UCSD-AML1 (cell line): ENCODE results near the gene CTIF.

Source experiments
- DNase-seq: peaks from one replicate; lab custom pipeline; 2025; ENCODE audit not compliant: unreplicated experiment; lab: John Stamatoyannopoulos, UW

Gene CTIF

DNA sequence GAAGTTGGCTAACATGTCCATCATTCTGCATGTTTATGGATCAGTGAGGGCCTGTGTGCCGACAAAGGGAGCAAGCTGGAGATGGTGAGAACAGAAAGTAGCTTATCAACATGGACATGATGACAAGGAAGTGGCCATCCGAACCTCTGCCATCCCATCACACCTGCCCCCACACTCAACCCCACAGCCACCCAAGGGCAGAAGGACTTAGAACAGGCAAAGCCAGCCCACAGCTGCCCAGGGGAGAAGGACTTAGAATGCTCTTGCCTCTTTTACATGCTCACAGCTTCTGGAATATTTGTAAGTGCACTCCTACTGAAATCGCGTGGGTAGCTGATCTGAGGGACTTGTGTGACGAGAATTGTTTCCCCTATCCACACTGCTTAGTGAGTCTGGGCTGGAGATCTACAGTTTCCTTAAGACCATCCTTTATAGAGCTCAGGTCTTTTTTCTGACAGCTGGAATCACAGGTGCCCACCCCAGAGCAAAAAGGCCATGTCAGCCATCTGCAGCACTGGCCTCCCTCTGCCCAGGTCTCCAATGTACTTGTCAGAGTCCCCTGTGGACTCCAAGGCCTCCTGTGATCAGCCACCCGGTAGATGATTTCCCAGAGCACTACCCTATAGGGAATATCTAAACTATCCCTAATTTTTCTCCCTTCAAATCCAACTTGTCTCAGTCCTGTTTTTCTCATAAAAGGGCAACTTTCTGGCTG lies 257.8 kb downstream of the CTIF start:
- no peak for DNase-seq

DNA sequence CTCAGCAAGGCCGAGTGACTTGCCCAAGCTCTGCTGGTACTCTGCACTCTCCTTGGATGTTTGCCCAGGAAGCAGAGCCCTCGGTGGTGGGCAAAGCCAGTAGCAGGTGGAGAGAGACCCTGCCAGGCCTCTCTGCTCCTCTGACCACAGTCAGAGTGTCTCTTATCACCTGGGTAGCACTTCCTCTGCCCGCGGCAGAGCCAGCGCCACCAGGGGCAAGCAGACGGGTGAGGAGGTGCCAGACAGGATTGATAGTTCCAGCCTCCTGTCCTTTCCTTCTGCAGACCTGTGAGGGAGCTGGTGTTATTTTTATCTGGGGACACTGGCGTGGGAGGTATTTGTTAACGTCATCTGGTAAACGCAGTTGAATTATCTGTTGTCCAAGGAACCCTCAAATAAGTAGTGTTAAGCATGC lies 259.0 kb downstream of the CTIF start:
- no peak for DNase-seq

- DNase-seq: no peak
Measured at GRCh38 chr18:48798334-48799245, 259.8 kb downstream of the CTIF start.

DNA sequence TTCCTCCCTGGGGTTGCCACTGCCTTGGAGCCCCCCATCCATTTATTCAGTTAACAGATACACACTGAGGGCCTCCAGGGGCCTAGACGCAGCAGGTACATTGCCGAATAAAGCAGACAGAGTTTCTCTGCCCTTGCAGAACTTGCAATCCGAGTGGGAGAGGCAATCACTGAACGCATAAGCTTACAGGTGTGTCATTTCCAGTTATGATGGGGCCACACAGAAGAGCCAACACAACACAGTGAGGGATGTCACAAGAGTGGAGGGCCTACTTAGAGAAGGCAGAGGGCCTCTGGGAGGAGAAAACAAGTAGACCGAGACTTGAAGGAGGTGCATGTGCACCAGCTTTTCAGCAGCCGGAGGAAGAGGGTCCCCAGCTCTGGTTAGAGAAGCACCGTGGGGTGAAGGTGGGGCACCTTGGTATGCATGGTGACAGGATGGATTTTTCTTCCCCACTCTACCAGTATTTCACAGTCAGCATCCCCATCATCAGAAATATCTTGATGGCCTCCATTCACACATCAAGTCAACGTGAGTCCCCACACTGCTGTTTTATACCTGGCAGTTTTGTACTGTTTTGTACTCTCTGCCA lies 261.0 kb downstream of the CTIF start:
- DNase-seq: no peak

DNA sequence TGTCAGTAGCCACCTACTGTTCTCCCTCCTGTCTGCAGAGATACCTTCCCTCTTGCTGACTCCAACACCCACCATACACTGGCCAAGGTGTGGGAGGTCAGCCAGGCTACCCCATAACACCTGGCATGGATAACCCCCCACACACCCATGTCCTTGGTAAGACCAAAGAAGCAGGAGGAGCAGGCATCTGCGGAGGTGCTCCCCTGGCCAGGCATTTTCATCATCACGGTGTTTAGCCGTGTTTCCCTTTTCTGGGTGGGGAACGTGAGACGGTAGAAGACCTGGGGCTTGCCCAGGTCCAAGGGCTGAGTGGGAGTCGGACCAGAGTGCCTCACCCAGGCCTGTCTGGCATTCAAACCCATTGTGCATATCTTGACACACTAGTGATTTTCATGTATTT lies 261.6 kb downstream of the CTIF start:
- no peak for DNase-seq

DNA sequence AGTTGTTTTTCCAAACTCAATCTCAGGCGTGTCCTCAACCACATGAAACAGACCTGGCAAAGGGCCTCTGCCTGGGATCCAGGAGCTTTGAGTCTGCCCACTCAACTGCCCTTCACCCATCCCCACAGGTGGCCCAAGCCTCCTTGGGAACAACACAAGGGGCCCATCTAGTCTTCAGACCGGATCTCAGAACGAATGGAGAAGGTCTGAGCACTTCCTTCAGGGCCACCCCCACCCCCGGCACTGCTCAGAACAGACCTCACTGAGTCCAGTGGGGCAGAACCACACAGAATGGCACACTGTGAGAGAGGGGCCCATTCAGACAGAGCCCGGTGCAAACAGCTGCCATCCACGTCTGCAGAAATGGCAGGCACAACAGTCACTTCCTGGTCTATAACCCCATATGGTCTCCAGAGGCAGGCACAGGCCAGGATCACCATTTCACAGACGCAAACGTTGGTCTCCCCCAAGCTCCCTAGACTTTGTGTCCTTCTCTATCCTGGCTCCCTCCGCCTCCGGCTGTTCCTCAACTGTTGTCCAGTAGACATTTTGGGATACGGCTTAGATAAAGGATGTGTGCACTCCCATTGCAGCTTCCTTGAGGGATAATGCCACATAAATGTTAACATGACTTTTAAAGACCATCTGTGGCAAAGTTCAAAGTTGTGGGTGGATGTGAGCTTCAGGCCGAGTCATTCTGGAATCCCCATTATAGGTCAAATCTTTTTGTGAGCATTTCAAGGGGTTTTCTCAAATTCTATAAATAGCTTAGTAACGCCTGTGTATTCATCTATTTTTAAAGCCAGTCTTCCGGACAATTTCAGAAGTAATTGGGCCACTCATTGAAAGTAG lies 262.3 kb downstream of the CTIF start:
- no peak for DNase-seq

- no peak for DNase-seq
Measured at GRCh38 chr18:48801728-48802542, 263.1 kb downstream of the CTIF start.

DNA sequence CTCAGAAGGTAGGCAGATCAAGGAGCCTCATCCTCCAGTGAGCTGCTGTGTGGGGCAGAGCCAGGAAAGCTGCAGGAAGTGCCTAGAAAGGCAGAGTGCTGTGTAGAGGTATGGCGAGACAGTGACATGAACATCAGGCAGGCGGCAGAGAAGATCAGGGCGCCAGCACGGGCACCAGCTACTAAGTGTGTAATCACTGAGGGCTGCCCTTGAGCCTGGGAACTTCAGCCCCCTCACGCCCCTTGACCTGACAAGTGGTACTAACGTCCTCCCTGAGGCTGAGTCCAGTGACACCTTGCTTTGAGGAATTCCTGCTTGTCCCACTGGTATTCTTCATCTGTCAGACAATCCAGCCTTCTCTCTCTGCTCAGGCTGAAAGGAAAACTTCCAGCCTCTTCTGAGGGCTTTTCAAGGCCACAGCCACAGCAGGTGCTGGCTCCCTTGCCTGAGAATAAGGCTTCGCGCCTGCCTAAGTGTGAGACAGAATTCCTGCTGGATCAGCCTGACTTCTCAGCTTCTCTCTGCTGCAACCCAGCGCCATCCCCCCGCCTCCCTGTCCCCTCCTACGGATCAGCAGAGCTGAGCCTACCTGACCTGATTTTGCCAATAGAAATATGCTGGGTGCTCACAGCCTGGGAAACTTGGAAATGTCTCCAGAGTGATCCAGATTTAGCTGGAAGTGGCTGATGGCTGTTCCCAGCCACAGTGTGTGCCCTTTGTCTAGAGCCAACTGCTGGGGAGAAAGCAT lies 263.9 kb downstream of the CTIF start:
- no peak for DNase-seq

DNA sequence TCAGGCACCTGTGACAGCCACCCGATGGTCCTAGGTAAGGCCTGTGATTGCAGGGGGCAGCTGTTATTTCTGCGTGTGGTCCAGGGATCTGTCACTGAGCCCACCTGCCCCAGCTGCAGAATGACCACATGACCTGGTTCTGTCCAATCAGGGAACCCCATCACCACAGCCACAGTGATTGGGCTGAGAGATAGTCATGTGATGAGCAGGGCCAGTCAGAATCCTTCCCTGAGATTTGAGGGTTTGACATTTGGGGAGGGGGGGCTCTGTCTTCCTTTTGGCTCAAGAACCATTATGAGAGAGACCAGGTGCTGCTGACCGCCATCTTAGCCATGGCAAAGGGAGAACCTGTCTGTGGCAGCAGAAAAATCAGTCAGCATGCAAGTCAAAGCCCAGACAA lies 264.7 kb downstream of the CTIF start:
- no peak for DNase-seq

GRCh38 chr18:48803951-48804855 lies 265.4 kb downstream of the CTIF start:
- DNase-seq: no peak

- DNase-seq: no peak
Measured at GRCh38 chr18:48804856-48805610, 266.2 kb downstream of the CTIF start.

DNA sequence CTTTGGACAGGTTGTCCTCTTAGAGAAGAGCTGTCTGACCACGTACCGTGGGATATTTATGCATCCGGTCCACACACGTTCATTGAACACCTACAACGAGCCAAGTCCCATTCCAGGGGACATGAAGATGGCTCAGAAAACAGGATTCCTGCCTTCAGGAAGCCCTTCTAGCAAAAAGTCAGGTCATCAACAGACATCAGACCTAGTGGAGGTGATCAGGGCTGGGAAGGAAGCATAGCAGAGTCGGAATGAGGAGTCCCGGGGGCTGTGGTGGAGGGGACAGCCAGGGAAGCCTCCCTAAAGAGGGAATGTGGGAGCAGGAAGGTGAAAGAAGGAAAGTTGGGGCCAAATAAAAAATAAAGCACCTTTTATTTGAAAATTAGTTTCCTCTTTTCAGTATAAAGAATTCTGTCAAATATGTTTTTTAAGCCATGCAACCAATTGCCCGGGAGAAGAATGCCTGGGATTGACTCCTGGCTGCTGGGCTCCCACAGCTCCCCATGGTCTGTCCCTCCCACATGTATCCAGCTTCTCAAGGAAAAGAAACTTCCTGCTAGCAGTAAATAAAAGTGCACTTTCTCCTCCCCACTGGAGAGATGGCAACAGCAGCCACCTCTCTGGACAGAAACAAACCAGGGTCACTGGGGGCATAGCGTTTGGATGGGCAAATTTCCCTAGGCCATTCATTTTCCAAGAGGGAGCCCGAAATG lies 267.1 kb downstream of the CTIF start:
- DNase-seq: no peak

DNA sequence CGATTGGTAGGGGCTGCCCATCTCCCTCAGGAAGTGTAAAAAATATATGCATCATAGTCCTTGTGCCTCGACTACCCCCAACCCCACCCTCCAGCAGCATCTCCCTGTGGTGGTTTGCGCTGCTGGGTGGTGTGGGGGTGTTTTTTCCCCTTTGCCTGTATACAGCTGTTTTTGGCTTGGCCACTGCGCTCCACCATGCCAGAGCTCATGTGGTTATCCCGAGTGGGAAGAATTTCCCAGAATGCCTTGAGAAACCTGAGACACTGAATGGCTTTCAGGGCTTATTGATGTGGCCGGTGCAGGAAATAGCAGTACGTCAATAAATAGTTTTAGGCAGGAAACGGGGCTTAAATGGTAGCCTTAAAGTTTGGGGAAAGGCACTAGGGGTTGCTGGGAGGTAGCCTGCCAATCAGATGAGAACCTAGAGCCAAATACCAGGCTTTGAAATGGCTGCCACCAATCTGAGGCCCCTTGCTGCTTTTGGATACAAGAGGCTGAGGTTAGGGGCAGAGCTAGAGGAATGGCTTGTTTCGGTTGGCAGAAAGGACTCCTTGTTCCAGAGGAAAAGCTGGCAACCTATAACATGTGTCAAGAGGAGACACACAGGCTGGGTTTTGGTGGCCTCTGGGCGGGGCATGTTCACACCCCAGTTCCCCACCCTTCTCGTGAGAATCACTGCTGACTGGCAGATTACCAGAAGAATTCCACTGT lies 267.9 kb downstream of the CTIF start:
- no peak for DNase-seq

- no peak for DNase-seq
Measured at GRCh38 chr18:48808476-48808875, 269.6 kb downstream of the CTIF start.

- DNase-seq: no peak
Measured at GRCh38 chr18:48809365-48809764, 270.5 kb downstream of the CTIF start.

GRCh38 chr18:48810805-48811204 lies 272.0 kb downstream of the CTIF start:
- no peak for DNase-seq
